ENCODE measurements around the gene DUSP8.
A peak's percentile ranks its signal among the peaks of the same experiment; 100 is the strongest.
"Not testable (repeated sequence)": the region's sequence is repeated elsewhere in the genome, so short reads cannot be mapped to it uniquely, and the experiment has no call there.

DUSP8 gene

DNA sequence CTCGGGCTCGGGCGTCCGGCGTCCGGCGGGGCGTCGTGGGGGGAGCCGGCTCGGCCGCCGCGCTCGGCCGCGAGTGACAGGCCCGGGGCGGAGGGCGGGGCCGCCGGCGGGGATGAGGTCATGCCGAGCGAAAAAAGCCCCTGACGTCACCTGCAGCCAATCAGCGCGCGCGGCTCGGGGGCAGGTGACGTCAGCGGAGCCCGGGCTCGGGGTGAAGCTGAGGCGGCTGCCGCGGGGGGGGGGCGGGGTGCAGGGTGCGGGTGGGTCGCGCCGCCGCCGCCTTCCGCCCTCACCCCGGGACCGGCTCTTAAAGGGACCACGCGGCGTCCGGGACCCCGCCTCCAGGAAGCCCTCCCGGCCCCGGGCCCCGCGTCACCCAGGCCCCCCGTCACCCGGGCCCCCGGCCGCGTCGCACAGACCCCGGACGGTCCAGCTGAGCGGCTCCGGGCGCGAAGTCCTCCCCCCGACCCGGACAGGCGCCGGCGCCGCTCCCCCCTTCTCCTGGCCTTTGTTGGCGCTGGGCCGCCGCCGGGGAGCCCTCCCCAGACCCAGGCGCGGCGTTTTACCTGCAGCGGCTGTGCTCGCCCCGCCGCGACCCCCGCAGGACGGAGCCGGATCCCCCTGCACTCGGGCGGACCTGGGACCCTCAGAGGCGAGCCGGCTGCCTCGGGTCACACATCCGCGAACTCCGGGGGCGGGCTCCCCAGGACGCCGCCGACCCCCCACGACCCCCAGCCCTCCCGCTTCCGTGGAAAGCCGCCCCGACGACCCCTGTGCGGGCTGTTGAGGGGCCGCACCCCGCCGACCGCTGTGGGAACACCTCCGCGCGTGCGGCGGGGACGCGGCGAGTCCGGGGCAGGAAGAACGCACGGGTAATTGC lies at the start of gene DUSP8:
TSS of gene DUSP8 (minus strand) at position 75 of the 880 bp plus-strand sequence. CDS start 6,445 bp downstream, outside the sequence.
- peak; percentile 72 for DNase-seq

- DNase-seq, result no peak
Observed at GRCh38 chr11:1619449-1619848, 47.4 kb upstream of the DUSP8 start.

DNA sequence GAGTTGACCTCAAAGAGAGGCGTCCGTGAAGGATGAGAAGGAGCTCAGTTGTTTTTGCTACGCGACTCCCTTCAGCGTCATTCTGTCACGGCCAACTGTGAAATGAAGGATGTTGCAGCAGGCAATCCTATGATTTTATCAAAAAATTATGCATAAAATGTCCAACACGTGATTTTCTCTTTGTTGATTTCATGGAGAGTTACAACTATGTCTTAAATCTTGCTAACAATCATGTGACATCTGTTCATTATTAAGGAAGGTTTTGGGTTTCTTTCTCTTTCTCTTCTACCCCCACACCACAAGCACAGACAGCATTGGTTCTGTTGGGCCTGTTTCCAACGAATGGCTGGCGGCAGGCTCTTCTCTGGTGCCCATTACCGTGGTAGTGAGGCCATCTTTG lies 46.2 kb upstream of the DUSP8 start:
- DNase-seq, result no peak

- no peak for DNase-seq
Observed at GRCh38 chr11:1608363-1608762, 36.3 kb upstream of the DUSP8 start, which contains the start of gene KRTAP5-3. Gene KRTAP5-3 (minus strand): TSS chr11:1608463. CDS start chr11:1608385, 78 bp downstream.

GRCh38 chr11:1607901-1608300 lies 35.8 kb upstream of the DUSP8 start:
- DNase-seq, result not testable (repeated sequence)

- not testable (repeated sequence) for DNase-seq
Observed at GRCh38 chr11:1607156-1607845, 35.2 kb upstream of the DUSP8 start.

GRCh38 chr11:1605923-1606322 lies 33.9 kb upstream of the DUSP8 start:
- DNase-seq, result not testable (repeated sequence)

DNA sequence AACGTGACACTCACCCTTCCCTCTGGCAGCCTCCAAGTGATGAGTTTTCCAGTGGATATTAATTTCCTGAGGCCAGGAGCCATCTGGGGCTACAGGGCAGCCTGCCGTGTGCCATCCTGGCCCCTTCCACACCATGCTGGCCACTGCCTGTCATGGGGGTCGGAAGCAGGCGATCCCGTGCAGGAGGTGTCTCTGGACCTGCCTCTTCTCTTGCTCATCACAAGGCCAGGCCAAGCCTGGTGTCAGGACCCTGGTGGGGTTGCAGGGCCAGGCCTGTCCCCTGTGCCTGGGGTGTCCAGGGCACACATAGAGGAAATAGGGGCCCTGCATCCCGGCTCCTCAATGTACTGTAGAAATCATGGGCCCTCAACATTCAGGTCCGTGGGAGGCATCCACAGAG lies 32.6 kb upstream of the DUSP8 start:
- DNase-seq, result no peak

DNA sequence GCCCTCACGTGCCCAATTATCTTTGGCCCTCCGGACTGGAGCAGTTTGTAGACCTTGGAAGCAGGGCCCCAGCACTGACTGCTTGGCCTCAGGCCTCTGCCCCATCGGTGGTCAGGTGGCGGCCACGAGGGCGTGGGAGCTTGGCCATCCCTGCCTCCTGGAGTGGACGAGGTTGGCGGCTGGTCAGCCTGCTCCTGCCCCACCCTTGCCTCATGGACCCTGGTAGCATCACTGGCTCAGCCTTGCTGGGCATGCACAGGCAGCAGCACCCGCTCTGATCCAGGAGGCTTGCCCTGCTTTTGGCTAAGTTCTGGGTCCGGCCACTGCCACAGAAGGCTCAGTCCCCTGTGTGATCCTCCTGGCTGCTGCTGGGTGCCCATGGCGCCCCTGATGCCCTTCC lies 32.1 kb upstream of the DUSP8 start:
- no peak for DNase-seq

- DNase-seq, result no peak
Observed at GRCh38 chr11:1603629-1604028, 31.6 kb upstream of the DUSP8 start.

GRCh38 chr11:1601663-1602062 lies 29.6 kb upstream of the DUSP8 start:
- not testable (repeated sequence) for DNase-seq

- no peak for DNase-seq
Observed at GRCh38 chr11:1600626-1601025, 28.6 kb upstream of the DUSP8 start.

DNA sequence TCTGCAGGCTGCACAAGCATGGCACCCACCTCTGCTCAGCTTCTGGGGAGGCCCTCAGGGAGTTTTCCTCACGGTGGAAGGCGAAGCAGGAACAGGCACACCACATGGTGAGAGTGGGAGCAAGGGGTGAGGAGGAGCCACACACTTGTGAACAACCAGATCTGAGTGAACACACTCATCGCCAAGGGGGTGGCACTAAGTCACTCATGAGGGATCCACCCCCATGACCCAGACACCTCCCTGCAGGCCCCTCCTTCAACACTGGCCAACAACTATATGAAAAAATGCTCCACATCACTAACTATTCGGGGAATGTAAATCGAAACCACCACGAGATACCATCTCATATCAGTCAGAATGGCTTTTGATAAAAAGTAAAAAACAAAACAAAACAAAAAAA lies 26.7 kb upstream of the DUSP8 start:
- DNase-seq, result no peak

DNA sequence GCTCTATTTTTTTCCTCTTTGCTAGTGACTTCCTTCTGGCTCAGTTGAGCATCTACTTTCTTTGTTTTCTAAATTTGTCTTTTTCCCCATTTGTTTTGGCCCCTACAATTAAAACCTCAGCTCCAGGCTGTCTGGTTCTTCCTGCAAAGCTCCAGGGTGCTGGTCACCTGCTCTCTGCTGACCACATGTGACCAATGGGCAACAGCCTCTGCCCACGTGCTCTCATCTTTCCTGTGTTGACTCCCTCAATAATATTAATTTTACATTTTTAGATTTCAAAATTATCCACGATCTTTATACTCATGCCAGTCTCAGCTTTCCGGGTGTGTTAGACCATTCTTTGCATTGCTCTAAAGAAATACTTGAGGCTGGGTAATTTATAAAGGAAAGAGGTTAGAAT lies 26.3 kb upstream of the DUSP8 start:
- not testable (repeated sequence) for DNase-seq

DNA sequence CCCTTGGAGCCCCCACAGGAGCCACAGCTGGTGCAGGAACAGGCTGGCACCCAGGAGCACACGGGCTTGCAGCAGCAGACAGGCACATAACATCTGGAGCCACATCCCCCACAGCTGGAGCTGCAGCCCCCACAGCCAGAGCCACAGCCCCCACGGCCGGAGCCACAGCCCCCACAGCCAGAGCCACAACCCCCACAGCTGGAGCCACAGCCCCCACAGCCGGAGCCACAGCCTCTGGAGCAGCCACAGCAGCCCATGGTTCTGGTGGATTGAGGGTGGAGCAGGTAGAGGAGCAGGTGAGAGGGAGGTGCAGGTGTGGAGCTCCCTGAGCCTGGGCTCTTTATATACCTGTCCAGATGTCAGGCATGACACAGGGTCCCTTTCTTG lies 25.9 kb upstream of the DUSP8 start, which contains the start of gene KRTAP5-2:
TSS of gene KRTAP5-2 (minus strand) at position 301 of the 387 bp plus-strand sequence. CDS start at position 257, 44 bp downstream.
- no peak for DNase-seq

DNA sequence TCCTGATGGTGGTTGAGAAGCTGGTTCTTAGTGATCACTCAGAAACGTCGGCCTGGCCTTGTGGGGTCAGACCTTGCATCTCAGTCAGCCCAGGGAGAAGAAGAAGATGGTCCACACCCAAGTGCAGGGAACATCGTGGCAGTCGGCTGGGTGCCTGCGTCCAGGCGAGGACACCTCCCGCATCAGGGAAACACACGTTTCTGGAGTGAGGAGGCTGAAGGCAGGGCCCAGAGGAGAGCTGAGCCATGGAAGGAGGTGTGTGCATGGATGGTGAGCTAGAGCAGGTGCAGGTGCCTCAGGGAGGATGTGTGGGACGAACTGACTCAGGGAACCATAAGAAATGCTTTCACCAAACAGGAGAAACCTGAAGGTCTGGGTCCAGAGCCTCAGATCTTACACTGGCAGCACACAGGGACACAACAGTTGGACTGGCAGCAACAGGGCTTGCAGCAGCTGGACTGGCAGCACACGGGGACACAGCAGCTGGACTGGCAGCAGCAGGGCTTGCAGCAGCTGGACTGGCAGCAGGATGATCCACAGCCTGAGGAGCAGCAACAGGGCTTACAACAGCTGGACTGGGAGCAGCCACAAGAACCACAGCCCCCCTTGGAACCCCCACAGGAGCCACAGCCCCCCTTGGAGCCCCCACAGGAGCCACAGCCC lies 25.4 kb upstream of the DUSP8 start:
- DNase-seq, result no peak

GRCh38 chr11:1596576-1597121 lies 24.6 kb upstream of the DUSP8 start:
- DNase-seq, result not testable (repeated sequence)

- not testable (repeated sequence) for DNase-seq
Observed at GRCh38 chr11:1595994-1596575, 24.0 kb upstream of the DUSP8 start.

- DNase-seq, result no peak
Observed at GRCh38 chr11:1592628-1593027, 20.6 kb upstream of the DUSP8 start.

DNA sequence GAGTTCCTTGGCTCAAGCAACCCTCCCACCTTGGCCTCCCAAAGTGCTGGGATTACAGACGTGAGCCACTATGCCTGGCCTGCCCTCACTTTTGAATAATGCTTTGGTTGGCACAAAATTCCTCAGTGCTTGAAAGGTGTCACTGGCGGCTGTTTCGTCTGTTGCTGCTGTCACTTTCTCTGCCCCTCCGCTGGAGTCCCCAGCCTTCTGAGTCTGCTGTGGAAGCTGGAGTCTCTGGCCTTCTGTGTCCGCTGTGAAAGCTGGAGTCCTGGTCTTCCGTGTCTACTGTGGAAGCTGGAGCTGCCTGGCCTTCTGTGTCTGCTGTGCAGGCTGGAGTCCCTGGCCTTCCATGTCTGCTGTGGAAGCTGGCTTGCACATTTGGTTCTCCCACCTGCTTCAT lies 17.9 kb upstream of the DUSP8 start:
- DNase-seq, result no peak

DNA sequence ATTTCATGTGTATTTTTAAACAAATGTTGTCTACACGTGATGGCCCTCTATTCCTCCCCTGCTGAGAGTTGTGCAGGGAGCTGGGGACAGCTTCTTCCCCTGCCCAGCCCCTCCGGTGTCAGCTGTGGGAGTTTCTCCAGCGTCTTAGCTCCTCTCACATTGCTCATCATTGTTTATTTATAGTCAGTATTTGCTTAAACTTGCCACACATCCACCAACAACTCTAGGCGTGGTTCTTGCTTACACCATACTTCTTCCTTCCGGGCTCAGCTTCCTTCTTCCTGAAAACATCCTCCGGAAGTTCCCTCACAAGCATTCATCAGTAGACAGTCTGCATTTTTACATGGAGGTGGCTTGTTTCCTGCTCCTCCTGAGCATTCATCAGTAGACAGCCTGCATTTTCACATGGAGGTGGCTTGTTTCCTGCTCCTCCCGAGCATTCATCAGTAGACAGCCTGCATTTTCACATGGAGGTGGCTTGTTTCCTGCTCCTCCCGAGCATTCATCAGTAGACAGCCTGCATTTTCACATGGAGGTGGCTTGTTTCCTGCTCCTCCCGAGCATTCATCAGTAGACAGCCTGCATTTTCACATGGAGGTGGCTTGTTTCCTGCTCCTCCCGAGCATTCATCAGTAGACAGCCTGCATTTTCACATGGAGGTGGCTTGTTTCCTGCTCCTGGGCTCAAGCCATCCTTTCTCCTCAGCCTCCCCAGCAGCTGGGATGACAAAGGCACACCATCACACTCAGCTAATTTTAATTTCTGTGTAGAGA lies 17.3 kb upstream of the DUSP8 start:
- DNase-seq, result not testable (repeated sequence)

GRCh38 chr11:1586699-1587098 lies 14.6 kb upstream of the DUSP8 start:
- no peak for DNase-seq

Data from NCI-H82 (cell line).